Liver (tissue), 9 donors: ENCODE measurements around the gene ZNF134. TPM values are rescaled to one million over a fixed set of nuclear protein-coding genes. Genes with fewer than 3 reads are reported as not detected.
A peak's percentile ranks its signal among the peaks of the same experiment; 100 is the strongest.

Experiments used
- DNase-seq: peaks from one replicate; pipeline ENCODE4 v3.0.0-alpha.2; 2017; ENCODE audit warnings: low spot score
- H3K27ac ChIP-seq, 2 donors: one replicate each; pipeline ENCODE4 v1.7.0; 2013; ENCODE audit warnings: inconsistent platforms in 2 of 2, low read length in 2 of 2, control low read depth in 1 of 2, low read depth in 1 of 2, mild to moderate bottlenecking in 1 of 2
- H3K27me3 ChIP-seq, 4 donors: one replicate each; pipeline versions ENCODE4 v1.6.1 to v1.7.0; 2013; ENCODE audit warnings: low read length in 3 of 4, inconsistent platforms in 1 of 4, mild to moderate bottlenecking in 1 of 4, moderate library complexity in 1 of 4; ENCODE audit not compliant: control insufficient read depth in 4 of 4, insufficient read depth in 4 of 4
- H3K36me3 ChIP-seq, 4 donors: one replicate each; pipeline versions ENCODE4 v1.6.1 to v1.7.0; 2013; ENCODE audit warnings: low read length in 3 of 4, mild to moderate bottlenecking in 3 of 4, low read depth in 1 of 4, moderate library complexity in 1 of 4; ENCODE audit not compliant: control insufficient read depth in 4 of 4, insufficient read depth in 3 of 4
- H3K4me1 ChIP-seq, 4 donors: one replicate each; pipeline versions ENCODE4 v1.6.1 to v1.7.0; 2013; ENCODE audit warnings: low read length in 3 of 4, mild to moderate bottlenecking in 3 of 4, moderate library complexity in 1 of 4; ENCODE audit not compliant: control insufficient read depth in 4 of 4, insufficient read depth in 4 of 4
- H3K4me3 ChIP-seq, 3 donors: one replicate each; pipeline versions ENCODE4 v1.6.1 to v1.7.0; 2013; ENCODE audit warnings: low read length in 3 of 3, control low read depth in 1 of 3, low read depth in 1 of 3, mild to moderate bottlenecking in 1 of 3
- H3K9ac ChIP-seq, 2 donors: one replicate each; pipeline ENCODE4 v1.7.0; 2013; ENCODE audit warnings: low read length in 2 of 2, mild to moderate bottlenecking in 2 of 2, moderate library complexity in 2 of 2, control low read depth in 1 of 2, low read depth in 1 of 2
- H3K9me3 ChIP-seq, 4 donors: one replicate each; pipeline versions ENCODE4 v1.6.1 to v1.7.0; 2013; ENCODE audit warnings: low read length in 3 of 4; ENCODE audit not compliant: control insufficient read depth in 4 of 4
- ATF3 ChIP-seq: IDR thresholded peaks from 2 replicates; pipeline ENCODE4 v1.6.1; 2016; ENCODE audit warnings: antibody characterized with exemption
- CTCF ChIP-seq: fragments of 150-350 bp; IDR thresholded peaks from 2 replicates; pipeline ENCODE4 v1.5.1; 2017; ENCODE audit warnings: improper control_type of control experiment, low read depth, low read length; ENCODE audit not compliant: missing input control
- EGR1 ChIP-seq, 2 donors: IDR thresholded peaks; 2 replicates each; pipeline ENCODE4 v1.6.1; 2016 to 2018; ENCODE audit warnings: antibody characterized with exemption in 2 of 2, low read depth in 2 of 2
- FOXA1 ChIP-seq: IDR thresholded peaks from 2 replicates; pipeline ENCODE4 v1.6.1; 2016; ENCODE audit warnings: antibody characterized with exemption
- FOXA2 ChIP-seq: IDR thresholded peaks from 2 replicates; pipeline ENCODE4 v1.6.1; 2016; ENCODE audit warnings: antibody characterized with exemption
- GABPA ChIP-seq, 2 donors: IDR thresholded peaks in 1 of 2; conservative IDR thresholded peaks in 1 of 2; 2 replicates each; pipeline ENCODE4 v1.6.1; 2016; ENCODE audit warnings: antibody characterized with exemption in 2 of 2, mild to moderate bottlenecking in 1 of 2, moderate library complexity in 1 of 2
- HNF4A ChIP-seq, 2 donors: conservative IDR thresholded peaks; 2 replicates each; pipeline ENCODE4 v1.6.1; 2016; ENCODE audit warnings: antibody characterized with exemption in 2 of 2, mild to moderate bottlenecking in 2 of 2
- HNF4G ChIP-seq: IDR thresholded peaks from 2 replicates; pipeline ENCODE4 v1.6.1; 2016; ENCODE audit warnings: antibody characterized with exemption
- JUND ChIP-seq, 2 donors: IDR thresholded peaks; 2 replicates each; pipeline ENCODE4 v1.6.1; 2016; ENCODE audit warnings: antibody characterized with exemption in 2 of 2
- MAX ChIP-seq: IDR thresholded peaks from 2 replicates; pipeline ENCODE4 v1.6.1; 2016; ENCODE audit warnings: antibody characterized with exemption
- NR2F2 ChIP-seq: IDR thresholded peaks from 2 replicates; pipeline ENCODE4 v1.6.1; 2016; ENCODE audit warnings: antibody characterized with exemption
- RAD21 ChIP-seq, 2 donors: IDR thresholded peaks; 2 replicates each; pipeline ENCODE4 v1.6.1; 2016; ENCODE audit warnings: antibody characterized with exemption in 2 of 2, mild to moderate bottlenecking in 2 of 2
- REST ChIP-seq: IDR thresholded peaks from 2 replicates; pipeline ENCODE4 v1.6.1; 2016; ENCODE audit warnings: antibody characterized with exemption, mild to moderate bottlenecking
- RXRA ChIP-seq, 2 donors: IDR thresholded peaks; 2 replicates each; pipeline ENCODE4 v1.6.1; 2017 to 2018; ENCODE audit warnings: antibody characterized with exemption in 2 of 2, mild to moderate bottlenecking in 1 of 2
- SP1 ChIP-seq: IDR thresholded peaks from 2 replicates; pipeline ENCODE4 v1.6.1; 2018; ENCODE audit warnings: antibody characterized with exemption, mild to moderate bottlenecking
- TAF1 ChIP-seq: conservative IDR thresholded peaks from 2 replicates; pipeline ENCODE4 v1.6.1; 2016; ENCODE audit warnings: antibody characterized with exemption, mild to moderate bottlenecking
- YY1 ChIP-seq: IDR thresholded peaks from 2 replicates; pipeline ENCODE4 v1.6.1; 2016; ENCODE audit warnings: antibody characterized with exemption, mild to moderate bottlenecking
- ZBTB33 ChIP-seq: IDR thresholded peaks from 2 replicates; pipeline ENCODE4 v1.6.1; 2016; ENCODE audit warnings: antibody characterized with exemption
- WGBS: extraction: QIAGEN DNeasy Blood & Tissue Kit; methylation state at CpG from one replicate; pipeline ENCODE4 v1.1.7; 2013; 5-methylcytosine and 5-hydroxymethylcytosine counted together
- polyA plus RNA-seq, 2 donors: library from polyadenylated mRNA; stranded (reverse) in 1 of 2; unstranded in 1 of 2; fragments of 200-250 nt in 1 of 2; fragments of >200 nt in 1 of 2; fragmentation: Nextera tagmentation in 1 of 2; extraction: Ambion mirVana in 1 of 2; gene quantifications; one replicate each; pipeline versions ENCODE4 v1.2.1 to v1.2.3, GENCODE V29; 2013 to 2015
- total RNA-seq, 2 donors: library from RNA; depleted of rRNA; stranded (reverse); fragments of >200 nt; gene quantifications; one replicate each; pipeline ENCODE4 v1.2.3, GENCODE V29; 2014
- donor health status: healthy.
- donor health status: healthy.
- donor health status: healthy.
- donor health status: healthy.
- donor health status: healthy.

The ZNF134 gene
- total and polyA plus RNA-seq, 4 donors, result 1.5 to 12.1 (median 5.4) TPM

GRCh38 chr19:57583521-57584416 is 30.3 kb upstream of the ZNF134 start, which contains the start of gene ZIK1:
TSS of gene ZIK1 (plus strand) at chr19:57584145. CDS start at chr19:57584357, 212 bp downstream.
- Histone ChIP-seq H3K9ac (peak within 1 kb of the TSS in 1 of 2 donors; percentile 18), H3K27ac (no peak within 1 kb of the TSS), H3K36me3 (peaks cover 0 to 5% (median under 1%) of the 10 kb centered on the region in 4 donors), H3K4me1 (peaks cover 0 to 3% (median 3%) of the 10 kb centered on the region in 4 donors), H3K9me3 (peaks cover 20 to 51% (median 39%) of the 10 kb centered on the region in 4 donors), H3K27me3 (peaks cover 0 to 4% (median 0%) of the 10 kb centered on the region in 4 donors), H3K4me3 (peak within 1 kb of the TSS; percentile 51 to 68 (median 51))
- 6% methylated on average over 76 of the region's 76 CpGs for WGBS
- DNase-seq, result peak; percentile 86
- no peak for TF ChIP-seq FOXA1
- no peak for TF ChIP-seq EGR1 (IDR thresholded peaks at IDR 0.05; ENCODE audit: low read depth in 2 of 2)
- TF ChIP-seq RAD21 (IDR thresholded peaks at IDR 0.05), result peak in 1 of 2 donors; percentile 8
- TF ChIP-seq ATF3, result no peak
- TF ChIP-seq TAF1, result no peak
- peak; percentile 67 for TF ChIP-seq MAX
- TF ChIP-seq REST, result no peak
- TF ChIP-seq HNF4G, result no peak
- TF ChIP-seq NR2F2, result peak; percentile 46
- TF ChIP-seq GABPA (IDR thresholded peaks at IDR 0.05 in 1 of 2, conservative IDR thresholded peaks at IDR 0.05 in 1 of 2), result peak; percentile 83 to 94
- no peak for TF ChIP-seq SP1
- no peak for TF ChIP-seq HNF4A (conservative IDR thresholded peaks at IDR 0.05)
- no peak for TF ChIP-seq RXRA (IDR thresholded peaks at IDR 0.05)
- TF ChIP-seq YY1, result peak; percentile 45
- no peak for TF ChIP-seq CTCF
- TF ChIP-seq ZBTB33, result no peak
- no peak for TF ChIP-seq JUND (IDR thresholded peaks at IDR 0.05)
- TF ChIP-seq FOXA2, result no peak
